Embryonic facial prominence (tissue), 1 donor: ENCODE measurements around the gene LRFN4.

ENCODE experiments used
- DNase-seq: peaks from one replicate; pipeline ENCODE4 v3.0.0-alpha.2; 2016; ENCODE audit errors: extremely low spot score

Gene LRFN4

GRCh38 chr11:66858186-66858938, 1.5 kb downstream of the LRFN4 start:
- no peak for DNase-seq

GRCh38 chr11:66858939-66859685, 2.2 kb downstream of the LRFN4 start:
- no peak for DNase-seq

- no peak for DNase-seq
These were observed 3.0 kb downstream of the LRFN4 start for GRCh38 chr11:66859686-66860448.

- DNase-seq, result no peak
These were observed 3.6 kb downstream of the LRFN4 start for GRCh38 chr11:66860449-66860831.

DNA sequence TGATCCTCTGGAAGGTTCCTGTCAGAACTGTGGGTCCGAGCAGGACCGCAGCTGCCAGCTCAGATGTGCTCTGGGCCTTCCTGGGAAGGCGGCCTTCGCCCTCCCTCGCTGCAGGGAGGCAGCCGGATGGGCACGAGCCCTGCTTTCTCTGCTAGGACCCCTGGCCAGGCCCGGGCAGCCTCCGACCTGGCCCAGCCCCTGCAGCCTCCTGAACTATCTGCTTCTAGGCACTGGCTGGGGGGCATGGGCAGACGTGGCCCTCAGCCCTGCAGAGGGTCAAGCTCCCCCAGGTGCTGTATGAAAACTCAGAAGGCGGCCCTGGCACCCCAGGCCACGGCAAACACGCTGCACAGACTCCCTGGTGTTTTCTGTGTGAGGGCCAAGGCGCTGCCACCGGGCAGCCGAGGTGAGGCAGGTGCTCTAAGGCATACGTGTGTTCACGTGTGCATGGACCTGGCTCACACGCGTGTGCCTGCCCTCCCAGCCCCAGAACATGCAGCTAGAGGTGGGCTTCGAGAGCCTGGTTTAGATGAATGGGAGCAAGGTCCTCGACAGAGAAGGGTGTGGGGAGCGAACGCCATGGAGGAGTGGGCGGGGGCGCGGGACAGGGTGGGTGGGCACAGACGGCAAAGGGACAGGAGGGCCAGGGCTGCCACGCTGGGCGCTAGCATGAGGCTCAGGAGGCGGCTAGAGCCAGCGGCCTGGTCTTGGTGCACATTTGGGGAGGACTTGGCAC, 4.3 kb downstream of the LRFN4 start:
- DNase-seq, result no peak

GRCh38 chr11:66861774-66862558, 5.1 kb downstream of the LRFN4 start:
- DNase-seq, result no peak

DNA sequence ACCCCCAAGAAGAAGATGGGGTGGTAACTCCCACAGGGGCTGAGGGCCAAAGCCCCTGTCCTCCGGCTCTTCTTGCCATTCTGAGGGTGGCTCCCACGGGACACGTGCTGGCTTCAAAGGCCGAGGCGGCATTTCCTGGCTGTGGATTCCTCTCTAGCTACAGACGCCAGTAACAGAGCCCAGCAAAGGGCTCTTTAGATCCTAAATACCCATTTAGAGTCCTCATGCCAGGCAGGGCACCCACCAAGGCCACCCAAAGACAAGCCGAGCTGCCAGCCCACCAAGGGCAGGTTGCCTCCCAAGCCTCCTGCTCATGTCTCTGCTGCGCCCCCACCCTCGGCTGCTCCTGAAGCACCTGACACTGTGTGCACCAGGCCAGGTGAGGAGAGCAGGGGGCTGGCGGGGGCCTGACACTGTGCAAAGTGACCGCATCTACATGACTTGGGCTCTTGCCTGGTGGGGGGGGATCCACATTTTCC, 5.7 kb downstream of the LRFN4 start:
- DNase-seq, result no peak

DNA sequence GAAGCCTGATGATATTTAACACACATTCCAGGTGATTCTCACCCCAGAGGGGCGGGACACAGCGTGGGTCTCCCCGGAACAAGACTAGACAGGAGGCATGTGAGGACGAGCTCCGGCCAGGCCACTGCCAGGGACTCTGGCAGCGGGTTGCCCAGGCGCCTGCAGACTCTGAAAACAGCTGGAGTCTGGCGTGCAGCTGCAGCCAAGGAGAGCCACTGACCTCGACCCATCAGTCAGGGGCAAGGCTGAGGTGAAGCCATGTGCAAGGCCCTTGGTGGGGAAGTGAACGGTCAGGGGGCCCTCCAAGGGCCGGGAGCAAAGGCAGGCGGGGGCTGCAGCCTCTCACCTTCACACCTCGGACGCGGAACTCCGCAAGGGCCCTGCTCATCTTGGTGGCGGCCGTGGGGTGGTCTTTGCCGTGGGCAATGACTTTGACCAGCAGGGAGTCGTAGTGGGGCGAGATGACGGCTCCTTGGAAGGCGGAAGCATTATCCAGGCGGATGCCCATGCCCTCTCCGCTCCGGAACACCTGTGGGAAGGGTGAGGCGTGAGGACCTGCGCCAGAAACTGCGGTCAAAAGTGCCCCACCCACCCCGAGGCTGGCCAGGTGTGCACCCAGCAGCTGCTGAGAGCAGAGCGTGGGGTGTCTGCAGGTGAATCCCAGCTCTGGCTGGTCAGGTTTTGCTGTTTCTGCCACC, 6.7 kb downstream of the LRFN4 start:
- no peak for DNase-seq

GRCh38 chr11:66864172-66864901, 7.5 kb downstream of the LRFN4 start:
- no peak for DNase-seq

DNA sequence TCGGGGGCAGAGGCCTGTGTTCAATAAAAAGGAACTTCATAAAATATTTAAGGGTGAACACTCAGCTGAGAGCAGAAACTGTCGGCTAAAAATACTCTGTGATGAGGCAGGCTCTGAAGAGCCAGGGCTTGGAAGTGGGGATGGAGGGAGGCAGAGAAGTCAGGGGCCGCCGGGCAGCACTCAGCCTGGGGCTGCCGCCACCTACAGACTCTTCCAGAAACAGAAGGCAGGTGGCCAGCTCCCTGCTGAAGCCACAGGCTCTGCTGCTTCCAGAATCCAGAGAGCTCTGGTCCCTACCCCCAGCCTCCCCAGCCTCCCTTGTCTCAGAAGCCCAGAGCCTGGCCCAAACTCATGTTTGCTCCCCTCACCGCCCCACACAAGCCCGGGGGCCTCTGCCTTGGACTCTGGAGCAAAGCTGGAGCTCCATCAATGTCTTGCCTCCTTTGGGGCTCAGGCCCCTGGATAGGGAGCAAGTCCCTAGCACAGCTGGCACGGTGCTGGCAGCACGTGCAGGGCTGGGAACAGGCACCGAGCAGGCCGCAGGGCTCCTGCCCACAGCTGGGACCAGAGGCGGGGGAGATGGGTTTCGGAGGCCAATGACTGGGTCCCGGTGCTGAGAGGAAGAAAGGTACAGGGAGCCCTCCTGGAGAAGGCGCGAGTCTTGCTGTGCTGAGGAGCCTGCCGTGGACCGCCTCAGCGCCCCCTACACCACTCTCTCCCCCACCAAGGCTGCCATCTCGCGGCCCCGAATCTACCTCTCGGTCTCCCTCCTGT, 8.2 kb downstream of the LRFN4 start:
- no peak for DNase-seq

GRCh38 chr11:66866007-66866406, 9.1 kb downstream of the LRFN4 start:
- DNase-seq, result no peak

DNA sequence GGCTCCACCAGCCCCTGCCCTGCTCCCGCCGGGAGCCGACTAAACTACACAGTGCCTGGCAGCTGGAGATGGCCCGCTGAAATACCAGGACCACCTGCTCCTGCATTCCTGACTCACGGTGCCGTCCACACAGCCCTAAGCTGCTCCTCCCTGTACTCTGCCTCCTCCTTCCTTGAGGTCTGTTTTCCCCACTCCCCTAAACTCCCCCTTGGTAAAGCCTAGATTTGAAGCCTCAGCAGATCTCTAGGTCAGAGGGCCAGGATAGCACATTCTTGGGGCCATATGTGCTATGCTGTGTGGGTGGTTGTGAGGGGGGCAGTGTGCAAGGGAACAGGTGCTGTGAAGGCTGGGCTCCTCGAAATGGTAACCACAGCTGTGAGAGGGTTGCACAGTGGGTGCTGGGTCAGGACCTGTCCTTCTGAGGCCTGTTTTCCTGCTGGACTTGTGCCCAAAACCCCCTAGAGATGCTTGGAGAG, 9.7 kb downstream of the LRFN4 start:
- DNase-seq, result no peak

GRCh38 chr11:66867425-66868040, 10.7 kb downstream of the LRFN4 start:
- no peak for DNase-seq

DNA sequence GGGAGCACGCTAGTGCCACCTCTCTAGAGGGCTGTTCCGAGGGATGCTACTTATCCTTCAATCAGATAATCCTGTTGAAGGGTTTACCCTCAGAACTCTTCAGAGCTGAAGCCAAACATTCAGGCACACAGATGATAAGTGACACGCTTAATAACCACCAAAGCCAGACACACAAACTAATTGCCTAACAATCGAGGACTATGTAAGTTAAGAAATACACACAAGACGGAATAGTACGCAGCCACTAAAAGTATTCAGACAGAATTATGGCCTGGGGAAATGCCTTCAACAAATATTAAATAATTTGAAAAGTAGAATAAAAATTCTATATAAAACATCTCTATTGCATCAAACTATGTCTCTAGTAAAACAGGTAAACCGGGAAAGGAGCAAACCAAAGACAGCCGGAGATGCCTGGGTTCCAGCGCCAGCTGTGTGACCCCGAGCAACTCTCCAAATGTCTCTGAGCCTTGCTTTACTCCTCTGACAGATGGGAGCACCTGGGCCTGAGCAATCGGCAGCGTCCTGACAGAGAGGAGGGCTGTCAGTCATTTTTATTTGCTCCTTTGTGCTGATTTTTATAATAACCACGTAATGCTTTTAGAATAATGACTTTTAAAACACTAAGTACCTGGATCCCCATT, 11.3 kb downstream of the LRFN4 start:
- DNase-seq, result no peak

- no peak for DNase-seq
These were observed 12.1 kb downstream of the LRFN4 start for GRCh38 chr11:66868726-66869566.

GRCh38 chr11:66869567-66869870, 12.7 kb downstream of the LRFN4 start:
- no peak for DNase-seq

DNA sequence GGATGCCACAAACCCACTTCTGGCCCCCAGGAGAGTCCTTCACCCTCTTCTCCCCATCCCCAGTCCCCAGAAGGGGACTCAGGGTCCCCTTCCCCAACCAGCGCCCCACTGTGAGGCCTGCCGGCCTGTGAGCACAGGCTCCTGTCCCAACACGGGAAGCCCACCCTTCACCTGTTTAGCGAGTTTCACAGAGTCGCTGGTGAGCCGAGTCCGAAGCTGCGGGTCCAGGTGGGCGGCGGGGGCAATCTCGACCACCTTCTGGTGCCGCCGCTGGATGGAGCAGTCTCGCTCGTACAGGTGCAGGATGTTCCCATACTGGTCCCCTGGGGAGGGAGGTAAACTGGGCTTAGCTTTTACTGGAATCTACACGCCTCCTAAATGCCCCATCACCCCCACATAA, 13.3 kb downstream of the LRFN4 start:
- DNase-seq, result no peak
